GM19438 (cell line): ENCODE measurements around the gene LPCAT1.
A peak's percentile ranks its signal among the peaks of the same experiment; 100 is the strongest.
"Not testable (repeated sequence)": the region's sequence is repeated elsewhere in the genome, so short reads cannot be mapped to it uniquely, and the experiment has no call there.

Experiments
- ATAC-seq: cut with Tn5 transposase; IDR thresholded peaks from one replicate; pipeline ENCODE4 v1.9.1; 2021; ENCODE audit warnings: low read depth; ENCODE audit not compliant: unreplicated experiment

Gene LPCAT1

DNA sequence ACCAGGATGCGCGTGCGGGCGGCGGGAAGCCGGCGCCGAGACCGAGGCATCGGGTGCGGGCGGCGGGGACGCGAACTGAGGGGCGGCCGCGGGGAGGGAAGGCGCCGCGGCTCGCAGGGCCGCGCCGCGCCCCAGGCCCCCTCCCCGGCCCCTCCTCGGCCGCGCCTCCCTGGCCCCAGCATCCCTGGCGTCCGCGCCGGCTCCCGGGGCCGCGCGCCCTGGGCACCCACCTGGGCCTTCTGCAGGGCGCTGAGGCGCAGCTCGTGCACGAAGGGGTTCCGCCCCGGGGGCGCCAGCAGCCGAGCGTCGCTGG is 324 bp downstream of the LPCAT1 start:
- ATAC-seq, result peak; percentile 27

DNA sequence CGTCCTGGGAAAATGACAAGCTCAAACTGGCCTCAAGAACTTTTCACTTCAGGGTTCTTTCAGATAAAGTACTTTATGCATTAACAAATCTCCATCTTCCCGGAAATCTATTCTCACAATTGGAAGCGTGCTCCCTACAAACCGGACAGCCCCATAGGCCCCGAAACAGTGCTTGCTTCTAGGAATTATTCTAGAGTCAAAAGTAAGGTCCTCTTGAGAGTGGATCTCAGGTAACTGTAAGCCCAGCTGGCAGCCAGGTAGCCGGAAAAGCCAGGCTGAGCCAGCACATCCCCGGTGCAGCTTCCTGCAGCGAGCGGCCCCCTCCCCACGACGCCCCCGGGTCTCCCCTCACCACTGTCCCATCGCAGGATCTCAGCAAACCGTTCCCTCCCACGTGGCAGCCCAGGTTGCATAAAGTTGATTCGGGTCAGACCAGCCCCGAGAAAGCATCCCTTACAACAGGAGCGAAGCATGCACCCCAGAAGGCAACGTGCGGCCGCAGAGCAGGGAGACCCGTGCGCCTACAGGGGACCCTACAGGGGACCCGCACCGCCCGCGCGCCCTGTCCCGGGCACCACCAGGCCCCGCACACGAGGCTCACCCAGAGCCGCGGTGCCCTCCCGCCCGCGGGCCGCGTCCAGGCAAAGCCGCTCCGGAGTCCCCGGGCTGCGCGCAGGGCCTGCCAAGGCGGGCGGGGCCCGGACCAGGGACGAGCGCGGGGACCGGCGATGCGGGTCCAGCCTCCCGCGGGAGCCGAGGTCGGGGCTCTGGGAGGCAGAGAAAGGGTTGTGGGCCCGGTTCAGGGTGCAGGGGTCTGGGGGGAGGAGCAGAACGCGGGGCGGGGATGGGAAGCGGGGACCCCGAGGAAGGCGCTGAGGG is 920 bp downstream of the LPCAT1 start:
- no peak for ATAC-seq

- ATAC-seq, result no peak
Measured at GRCh38 chr5:1521671-1522600, 1.8 kb downstream of the LPCAT1 start.

- ATAC-seq, result no peak
Measured at GRCh38 chr5:1520791-1521453, 2.8 kb downstream of the LPCAT1 start.

GRCh38 chr5:1519631-1520210 is 4.0 kb downstream of the LPCAT1 start:
- ATAC-seq, result no peak

GRCh38 chr5:1517838-1518237 is 5.9 kb downstream of the LPCAT1 start:
- ATAC-seq, result no peak

GRCh38 chr5:1516615-1517601 is 6.9 kb downstream of the LPCAT1 start:
- ATAC-seq, result no peak

DNA sequence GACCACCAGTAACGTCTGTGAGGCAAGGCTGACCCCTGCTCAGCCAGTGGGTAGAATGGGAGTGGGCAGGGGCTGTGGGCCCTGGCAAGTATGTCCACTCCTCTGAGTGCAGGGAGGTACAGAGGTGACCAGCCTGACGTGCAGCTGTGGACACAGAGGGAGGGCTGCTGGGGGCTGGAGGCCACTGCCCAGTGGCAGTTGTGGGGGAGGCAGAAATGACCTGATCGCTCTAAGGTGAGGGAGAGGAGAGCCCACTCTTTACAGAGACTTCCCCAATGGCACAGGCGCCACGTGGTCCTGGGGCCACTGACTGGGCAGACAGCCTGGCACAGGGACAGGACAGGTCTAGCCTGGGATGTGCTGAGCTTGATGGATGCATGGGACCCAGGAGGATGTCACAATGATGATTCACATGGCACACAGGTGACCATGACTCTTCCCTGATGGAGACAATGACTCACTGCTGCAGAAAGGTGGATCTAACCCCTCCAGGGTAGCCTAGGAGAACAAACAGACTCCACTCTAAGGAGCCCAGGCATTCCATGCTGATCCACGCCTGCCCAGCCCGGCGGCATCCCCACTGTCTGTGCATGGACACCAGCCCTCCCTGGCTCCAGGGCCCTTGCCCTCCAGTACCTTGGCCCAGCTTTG is 7.7 kb downstream of the LPCAT1 start:
- no peak for ATAC-seq

DNA sequence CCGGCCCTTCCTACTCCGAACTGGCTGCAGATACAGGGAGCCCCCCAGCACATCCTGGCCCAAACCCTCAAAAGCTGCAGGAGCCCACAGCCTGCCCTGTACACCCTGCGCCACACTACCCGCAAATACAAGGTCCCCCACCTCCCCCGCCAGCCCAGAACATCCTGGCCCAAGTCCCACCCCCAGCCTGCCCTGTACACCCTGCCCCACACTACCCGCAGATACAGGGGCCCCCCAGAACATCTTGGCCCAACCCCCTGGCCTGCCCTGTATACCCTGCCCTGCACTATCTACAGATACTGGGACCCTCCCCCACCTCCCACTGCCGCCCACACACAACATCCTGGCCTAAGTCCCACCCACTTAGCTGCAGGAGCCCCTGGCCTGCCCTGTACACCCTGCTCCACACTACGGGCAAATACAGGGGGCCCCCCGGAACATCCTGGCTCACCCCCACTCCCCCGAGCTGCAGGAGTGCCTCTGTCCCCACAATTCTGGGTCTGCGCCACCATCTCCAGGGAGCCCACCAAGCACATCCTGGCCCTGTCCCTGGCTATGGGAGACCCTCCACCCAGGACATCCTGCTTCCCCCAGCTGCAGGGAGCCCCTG is 8.3 kb downstream of the LPCAT1 start:
- no peak for ATAC-seq

GRCh38 chr5:1514819-1515310 is 8.9 kb downstream of the LPCAT1 start:
- ATAC-seq, result not testable (repeated sequence)

DNA sequence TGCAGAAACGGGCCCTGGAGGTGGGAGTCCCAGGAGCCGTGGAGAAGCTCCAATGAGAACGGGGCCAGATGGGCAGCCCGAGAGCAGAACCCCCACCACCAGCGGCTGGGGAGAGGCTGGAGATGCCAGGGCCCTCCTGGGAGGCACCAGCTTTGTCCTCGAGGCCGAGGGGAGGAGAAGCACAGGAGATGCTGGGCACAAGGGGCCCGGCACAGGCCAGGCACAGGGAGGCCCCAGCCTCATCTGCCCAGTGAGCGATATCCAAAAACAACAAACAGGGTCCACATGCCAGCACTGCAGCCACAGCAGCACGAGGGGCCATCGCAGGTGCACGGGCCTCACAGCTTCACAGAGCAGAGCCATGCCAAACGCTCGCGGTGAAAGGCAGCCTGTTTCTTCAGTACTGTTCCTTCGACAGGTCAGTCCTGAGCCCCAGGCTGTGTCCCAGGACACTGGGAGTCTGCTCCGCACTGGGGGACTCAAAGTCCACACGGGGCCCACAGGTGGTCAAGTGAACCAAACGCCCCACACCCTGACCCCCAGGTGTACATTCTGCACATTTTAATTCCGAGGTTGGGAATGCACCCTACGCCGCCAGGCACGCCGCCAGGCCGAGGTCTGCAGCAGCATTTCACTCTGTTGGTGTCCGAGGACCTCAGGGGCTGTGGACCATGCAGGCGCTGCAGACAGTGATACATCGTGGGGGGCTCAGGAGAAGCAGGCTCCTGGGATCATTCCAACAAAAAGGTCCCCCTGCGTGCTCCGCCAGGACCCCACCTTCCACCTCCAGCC is 9.5 kb downstream of the LPCAT1 start:
- no peak for ATAC-seq

GRCh38 chr5:1513326-1514026 is 10.3 kb downstream of the LPCAT1 start:
- ATAC-seq, result no peak

- ATAC-seq, result no peak
Measured at GRCh38 chr5:1512541-1513291, 11.0 kb downstream of the LPCAT1 start.

- ATAC-seq, result no peak
Measured at GRCh38 chr5:1511651-1512540, 11.9 kb downstream of the LPCAT1 start.

DNA sequence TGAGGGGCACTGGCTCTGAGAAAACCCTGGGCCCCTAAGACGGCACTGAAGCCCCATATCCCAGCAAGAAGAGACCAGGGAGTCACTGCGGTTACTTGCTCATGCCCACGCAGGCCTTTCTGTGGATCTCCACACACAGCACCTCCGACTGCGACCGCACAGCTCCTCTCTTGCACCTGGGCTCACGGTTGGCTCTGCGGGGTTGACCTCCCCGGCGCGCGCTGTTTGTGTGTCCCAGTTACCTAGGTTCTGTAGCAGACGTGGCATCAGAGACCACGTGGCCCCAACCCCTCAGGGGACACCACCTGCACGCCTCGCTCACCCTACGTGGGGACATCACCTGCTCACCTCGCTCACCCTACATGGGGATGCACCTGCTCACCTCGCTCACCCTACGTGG is 12.7 kb downstream of the LPCAT1 start:
- no peak for ATAC-seq
